Limb (tissue), 2 donors: Measurements from ENCODE around the gene PPP6R3.
"Not testable (repeated sequence)": the region's sequence is repeated elsewhere in the genome, so short reads cannot be mapped to it uniquely, and the experiment has no call there.

Source experiments
- DNase-seq, 2 donors: peaks; one replicate each; pipeline ENCODE4 v3.0.0-alpha.2; 2016; ENCODE audit errors: extremely low spot score in 2 of 2

PPP6R3 gene

GRCh38 chr11:68457216-68457897, 3.2 kb upstream of the PPP6R3 start:
- no peak for DNase-seq

GRCh38 chr11:68457898-68458249, 2.7 kb upstream of the PPP6R3 start:
- no peak for DNase-seq

GRCh38 chr11:68458340-68458739, 2.2 kb upstream of the PPP6R3 start:
- not testable (repeated sequence) for DNase-seq

GRCh38 chr11:68459886-68460740, 439 bp upstream of the PPP6R3 start:
- peak; percentile 98 to 99 for DNase-seq

GRCh38 chr11:68461575-68461917, 994 bp downstream of the PPP6R3 start:
- DNase-seq = no peak

- DNase-seq = no peak
Measured at GRCh38 chr11:68463714-68464113, 3.2 kb downstream of the PPP6R3 start.

- no peak for DNase-seq
Measured at GRCh38 chr11:68467201-68467834, 6.8 kb downstream of the PPP6R3 start.

GRCh38 chr11:68468217-68468828, 7.8 kb downstream of the PPP6R3 start:
- no peak for DNase-seq

GRCh38 chr11:68469122-68469521, 8.6 kb downstream of the PPP6R3 start:
- DNase-seq = no peak

- DNase-seq = no peak
Measured at GRCh38 chr11:68469642-68470041, 9.1 kb downstream of the PPP6R3 start.

GRCh38 chr11:68470304-68470811, 9.8 kb downstream of the PPP6R3 start:
- DNase-seq = no peak

- DNase-seq = no peak
Measured at GRCh38 chr11:68471360-68472340, 11.1 kb downstream of the PPP6R3 start.

GRCh38 chr11:68472778-68473177, 12.2 kb downstream of the PPP6R3 start:
- DNase-seq = no peak

GRCh38 chr11:68473693-68474092, 13.1 kb downstream of the PPP6R3 start:
- no peak for DNase-seq

GRCh38 chr11:68475626-68476025, 15.1 kb downstream of the PPP6R3 start:
- not testable (repeated sequence) for DNase-seq

GRCh38 chr11:68479390-68479789, 18.8 kb downstream of the PPP6R3 start:
- DNase-seq = no peak

- no peak for DNase-seq
Measured at GRCh38 chr11:68480193-68480592, 19.6 kb downstream of the PPP6R3 start.

- peak in 1 of 2 donors; percentile 26 for DNase-seq
Measured at GRCh38 chr11:68480852-68481510, 20.4 kb downstream of the PPP6R3 start.

- DNase-seq = no peak
Measured at GRCh38 chr11:68481579-68482240, 21.2 kb downstream of the PPP6R3 start.

GRCh38 chr11:68488623-68489022, 28.1 kb downstream of the PPP6R3 start:
- no peak for DNase-seq
